GM12873 (cell line): ENCODE data around the gene JAG2.

Experiments used
- TF ChIP-seq, protein P1 (sequence below): IDR thresholded peaks from 2 replicates; pipeline ENCODE4 v1.5.1; 2012; ENCODE audit warnings: low read depth, mild to moderate bottlenecking, moderate library complexity, low read length, control low read depth; ENCODE audit not compliant: insufficient read depth; ENCODE audit errors: missing control alignments

The JAG2 gene

DNA sequence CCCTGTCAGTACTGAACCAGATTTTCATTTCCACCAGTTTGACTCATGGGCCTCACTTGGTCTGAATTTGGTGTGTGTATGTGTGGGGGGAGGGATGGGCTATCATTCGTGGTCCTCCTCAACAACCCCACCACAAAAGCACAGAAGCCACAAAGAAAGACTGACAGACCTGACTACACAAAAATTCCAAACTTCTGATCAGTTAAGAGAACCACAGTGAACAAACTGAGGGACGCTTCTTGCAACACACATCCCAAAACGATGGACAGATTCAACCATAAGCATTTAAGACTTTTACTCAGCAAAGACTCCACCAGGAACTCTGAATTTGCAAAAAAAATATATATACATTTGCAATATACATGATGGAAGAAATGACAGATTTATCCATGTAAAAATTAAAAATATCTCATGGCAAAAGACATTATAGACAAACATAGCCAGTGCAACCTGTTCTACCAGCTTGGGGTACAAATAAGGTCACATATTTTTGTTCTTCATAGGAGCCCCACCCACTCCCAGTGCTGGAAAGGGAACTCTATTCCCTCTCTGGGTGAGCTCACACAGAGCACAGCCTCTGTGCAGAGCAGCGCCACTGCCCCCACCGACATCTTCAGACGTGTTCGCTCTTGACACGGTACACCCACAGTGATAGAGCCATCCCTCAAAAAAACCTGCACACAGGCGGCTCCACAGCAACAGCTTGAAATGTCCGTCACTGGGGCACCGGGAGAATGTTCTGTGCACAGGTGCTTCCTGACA, 49.7 kb downstream of the JAG2 start:
- TF ChIP-seq, protein P1, sequence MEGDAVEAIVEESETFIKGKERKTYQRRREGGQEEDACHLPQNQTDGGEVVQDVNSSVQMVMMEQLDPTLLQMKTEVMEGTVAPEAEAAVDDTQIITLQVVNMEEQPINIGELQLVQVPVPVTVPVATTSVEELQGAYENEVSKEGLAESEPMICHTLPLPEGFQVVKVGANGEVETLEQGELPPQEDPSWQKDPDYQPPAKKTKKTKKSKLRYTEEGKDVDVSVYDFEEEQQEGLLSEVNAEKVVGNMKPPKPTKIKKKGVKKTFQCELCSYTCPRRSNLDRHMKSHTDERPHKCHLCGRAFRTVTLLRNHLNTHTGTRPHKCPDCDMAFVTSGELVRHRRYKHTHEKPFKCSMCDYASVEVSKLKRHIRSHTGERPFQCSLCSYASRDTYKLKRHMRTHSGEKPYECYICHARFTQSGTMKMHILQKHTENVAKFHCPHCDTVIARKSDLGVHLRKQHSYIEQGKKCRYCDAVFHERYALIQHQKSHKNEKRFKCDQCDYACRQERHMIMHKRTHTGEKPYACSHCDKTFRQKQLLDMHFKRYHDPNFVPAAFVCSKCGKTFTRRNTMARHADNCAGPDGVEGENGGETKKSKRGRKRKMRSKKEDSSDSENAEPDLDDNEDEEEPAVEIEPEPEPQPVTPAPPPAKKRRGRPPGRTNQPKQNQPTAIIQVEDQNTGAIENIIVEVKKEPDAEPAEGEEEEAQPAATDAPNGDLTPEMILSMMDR, result no peak

DNA sequence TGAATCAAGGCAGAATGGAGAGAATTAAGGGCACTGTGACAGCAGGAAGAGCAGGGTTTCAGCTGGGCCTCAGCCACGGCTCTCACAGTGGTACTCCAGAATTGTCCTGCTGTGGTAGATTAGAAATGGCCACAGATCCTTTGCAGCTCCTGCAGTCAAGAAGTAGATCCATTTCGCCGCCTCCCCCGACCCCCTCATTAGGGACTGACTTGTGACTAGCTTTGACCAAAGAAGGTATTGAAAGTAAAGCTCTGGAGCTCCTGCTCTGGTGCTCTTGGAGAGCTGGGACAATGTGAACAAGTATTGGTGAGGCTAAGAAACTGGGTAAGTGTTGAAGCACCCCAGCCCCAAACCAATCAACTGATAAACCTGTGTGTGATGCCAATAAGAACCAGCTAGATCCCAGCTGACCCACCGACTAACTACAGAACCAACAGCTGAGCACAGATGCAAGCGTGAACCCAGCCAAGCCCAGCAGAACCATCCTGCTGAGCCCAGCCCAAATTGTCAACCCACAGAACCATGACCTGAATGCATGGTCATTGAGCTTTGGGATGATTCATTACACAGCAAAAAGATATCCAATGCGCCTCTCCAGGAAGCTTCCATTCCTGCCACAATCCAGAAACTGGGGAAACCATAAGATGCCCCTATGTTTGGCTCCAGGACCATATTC, 50.7 kb downstream of the JAG2 start:
- TF ChIP-seq, protein P1, result no peak

DNA sequence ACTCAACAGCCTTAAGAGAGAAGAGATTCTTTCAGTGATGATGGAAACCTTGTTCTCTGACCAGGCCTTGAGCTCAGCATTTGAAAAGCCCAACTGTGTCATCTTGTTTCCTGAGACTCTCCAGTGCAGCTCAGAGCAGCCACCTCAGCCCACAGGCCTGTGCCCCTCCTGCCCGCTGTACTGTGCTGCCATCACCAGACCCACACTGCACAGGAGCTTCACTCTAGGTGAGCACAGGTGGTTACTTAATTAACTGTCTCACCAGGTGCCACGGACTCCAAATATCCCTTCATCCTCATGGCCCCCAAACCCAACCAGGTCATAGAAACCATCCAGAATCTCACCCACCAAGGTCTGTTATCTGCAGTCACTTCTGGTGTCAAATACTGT, 51.3 kb downstream of the JAG2 start:
- TF ChIP-seq, protein P1, result no peak

DNA sequence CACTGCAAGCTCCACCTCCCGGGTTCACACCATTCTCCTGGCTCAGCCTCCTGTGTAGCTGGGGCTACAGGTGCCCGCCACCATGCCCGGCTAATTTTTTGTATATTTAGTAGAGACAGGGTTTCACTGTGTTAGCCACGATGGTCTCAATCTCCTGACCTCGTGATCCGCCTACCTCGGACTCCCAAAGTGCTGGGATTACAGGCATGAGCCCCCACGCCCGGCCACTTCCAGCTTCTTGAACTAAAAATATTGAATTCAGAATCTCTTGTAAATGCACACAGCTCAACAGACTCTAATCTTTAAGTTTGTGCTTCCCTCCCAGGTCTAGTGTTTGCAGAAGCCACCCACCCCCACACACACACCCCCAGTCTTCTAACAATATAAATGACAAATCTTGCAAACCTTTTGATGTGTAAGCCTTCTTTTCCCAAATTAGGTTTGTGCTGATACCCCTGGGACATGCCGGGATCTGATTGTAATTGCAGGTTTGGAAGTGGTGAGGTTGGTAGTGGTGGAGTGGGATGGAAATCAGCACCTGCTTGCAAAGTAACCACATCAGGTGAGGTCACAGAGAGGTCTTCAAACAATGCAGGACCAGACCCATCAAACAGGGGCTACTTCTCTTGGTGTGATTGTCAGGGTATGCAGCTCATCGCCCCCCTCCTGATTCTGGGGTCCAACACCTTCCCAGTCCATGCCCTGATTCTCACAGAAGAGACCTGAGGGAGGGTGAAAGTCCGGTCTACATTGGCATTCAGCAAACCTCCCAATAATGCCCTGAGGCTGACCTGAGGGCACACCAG, 51.9 kb downstream of the JAG2 start:
- TF ChIP-seq, protein P1, result no peak

DNA sequence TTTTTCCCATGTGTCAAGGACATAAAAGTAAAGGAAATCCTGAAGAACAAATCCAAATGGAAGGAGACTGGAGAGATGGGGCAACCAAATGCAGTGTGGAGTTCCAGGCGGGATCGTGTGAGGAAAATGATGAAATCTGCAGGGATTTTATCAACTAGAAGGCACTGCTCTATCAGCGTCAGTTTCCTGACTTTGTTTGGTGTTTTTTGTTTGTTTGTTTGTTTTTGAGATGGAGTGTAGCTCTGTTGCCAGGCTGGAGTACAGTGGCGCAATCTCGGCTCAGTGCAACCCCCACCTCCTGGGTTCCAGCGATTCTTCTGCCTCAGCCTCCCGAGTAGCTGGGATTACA, 60.1 kb downstream of the JAG2 start:
- TF ChIP-seq, protein P1, result no peak

DNA sequence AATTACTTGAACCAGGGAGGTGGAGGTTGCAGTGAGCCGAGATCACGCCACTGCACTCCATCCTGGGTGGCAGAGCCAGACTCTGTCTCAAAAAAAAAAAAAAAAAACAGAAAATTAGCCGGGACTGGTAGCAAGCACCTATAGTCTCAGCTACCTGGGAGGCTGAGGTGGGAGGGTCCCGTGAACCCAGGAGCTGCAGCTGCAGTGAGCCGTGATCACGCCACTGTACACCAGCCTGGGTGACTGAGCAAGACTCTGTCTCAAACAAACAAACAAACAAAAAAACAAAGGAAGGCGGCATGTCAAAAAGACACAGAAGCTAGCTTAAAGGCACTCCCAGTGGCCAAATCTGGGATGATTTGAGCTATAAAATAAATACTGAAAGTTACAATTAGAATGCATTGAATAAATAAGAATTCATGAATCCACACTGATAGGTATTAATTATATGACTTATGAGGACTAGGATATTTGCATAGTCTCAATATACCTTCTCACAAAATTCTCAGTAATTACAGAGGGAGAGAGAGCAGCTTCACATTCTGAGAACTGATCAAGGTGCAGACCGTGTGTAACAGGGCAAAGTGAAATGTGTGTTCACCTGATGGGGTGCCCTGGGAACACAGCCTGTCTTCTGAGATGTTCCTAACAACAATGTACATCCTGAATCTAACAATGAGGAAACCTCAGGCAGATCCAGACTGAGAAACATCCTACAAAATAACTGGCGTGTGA, 60.6 kb downstream of the JAG2 start:
- TF ChIP-seq, protein P1, result no peak

DNA sequence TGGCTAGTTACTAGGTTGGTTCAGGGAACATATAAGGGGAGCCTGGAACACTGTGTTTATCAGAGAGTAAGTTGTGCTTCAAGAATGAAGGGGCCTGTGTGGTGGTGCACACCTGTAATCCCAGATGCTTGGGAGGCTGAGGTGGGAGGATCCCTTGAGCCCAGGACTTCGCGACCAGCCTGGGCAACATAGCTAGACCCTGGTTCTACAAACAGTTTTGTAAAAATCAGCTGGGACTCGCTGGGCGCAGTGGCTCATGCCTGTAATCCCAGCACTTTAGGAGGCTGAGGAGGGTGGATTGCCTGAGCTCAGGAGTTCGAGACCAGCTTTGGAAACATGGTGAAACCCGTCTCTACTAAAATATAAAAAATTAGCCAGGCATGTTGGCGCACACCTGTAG, 61.2 kb downstream of the JAG2 start:
- TF ChIP-seq, protein P1, result no peak
